HEK293 (cell line): ENCODE data around the gene GNAQ.

Experiments
- CTCF ChIA-PET: fragments of 350-600 bp; formaldehyde crosslinking; extraction: SDS; loops from one replicate; lab custom pipeline; 2021; ENCODE audit warnings: antibody characterized with exemption; lab: Yijun Ruan, JAX
- POLR2A ChIA-PET: fragments of 300-600 bp; formaldehyde crosslinking; extraction: SDS; loops from one replicate; lab custom pipeline; 2020; ENCODE audit warnings: antibody characterized with exemption, inconsistent platforms; lab: Yijun Ruan, JAX
- H3K27ac ChIP-seq: fragments of 200-500 bp; sonication (Bioruptor generic); 2 replicates; pipeline ENCODE4 v1.5.1; 2014; ENCODE audit warnings: low read depth, low read length, control low read depth, inconsistent platforms; ENCODE audit errors: extremely low read depth
- H3K36me3 ChIP-seq, 2 experiments: fragments of 200-500 bp in 1 of 2; sonication (Bioruptor generic) in 1 of 2; 1 replicate in 1 of 2; 2 replicates in 1 of 2; pipeline ENCODE4 v1.5.1; 2014 to 2017; ENCODE audit warnings: inconsistent platforms in 2 of 2, low read length in 2 of 2; ENCODE audit not compliant: control insufficient read depth in 2 of 2, insufficient read depth in 1 of 2
- H3K4me1 ChIP-seq: fragments of 200-500 bp; sonication (Bioruptor generic); 2 replicates; pipeline ENCODE4 v1.5.1; 2014; ENCODE audit warnings: mild to moderate bottlenecking, low read length, inconsistent platforms; ENCODE audit not compliant: control insufficient read depth, insufficient read depth
- H3K4me3 ChIP-seq: 2 replicates; pipeline ENCODE4 v1.5.1; 2011; ENCODE audit warnings: low read depth, mild to moderate bottlenecking, control low read depth, low read length, moderate library complexity
- H3K9me3 ChIP-seq: fragments of 200-500 bp; sonication (Bioruptor generic); 2 replicates; pipeline ENCODE4 v1.5.1; 2014; ENCODE audit warnings: low read depth, low read length, inconsistent platforms; ENCODE audit not compliant: control insufficient read depth, insufficient read depth
- ATF2 ChIP-seq: fragments of 450-650 bp; formaldehyde crosslinking; IDR thresholded peaks from 2 replicates; pipeline ENCODE4 v1.5.1; 2016; ENCODE audit warnings: missing biosample characterization, missing genetic modification characterization, low read depth
- CTCF ChIP-seq: fragments of 450-650 bp; formaldehyde crosslinking; IDR thresholded peaks from 2 replicates; pipeline ENCODE4 v1.5.1; 2016; ENCODE audit warnings: missing biosample characterization, missing genetic modification characterization
- HOXC10 ChIP-seq: sonication (generic); formaldehyde crosslinking; IDR thresholded peaks from 2 replicates; pipeline ENCODE4 v1.8.1; 2023; ENCODE audit warnings: mild to moderate bottlenecking, missing genetic modification reagents
- ZBTB49 ChIP-seq: fragments of 450-650 bp; formaldehyde crosslinking; IDR thresholded peaks from 2 replicates; pipeline ENCODE4 v1.5.1; 2016; ENCODE audit warnings: missing biosample characterization, missing genetic modification characterization, low read depth
- ZNF148 ChIP-seq: fragments of 450-650 bp; formaldehyde crosslinking; IDR thresholded peaks from 2 replicates; pipeline ENCODE4 v1.5.0; 2017; ENCODE audit warnings: missing biosample characterization, missing genetic modification characterization, borderline replicate concordance
- ZNF157 ChIP-seq: fragments of 450-650 bp; formaldehyde crosslinking; IDR thresholded peaks from 2 replicates; pipeline ENCODE4 v1.5.1; 2016; ENCODE audit warnings: missing biosample characterization, missing genetic modification characterization
- ZNF24 ChIP-seq: fragments of 450-650 bp; formaldehyde crosslinking; IDR thresholded peaks from 2 replicates; pipeline ENCODE4 v1.5.1; 2016; ENCODE audit warnings: missing biosample characterization, missing genetic modification characterization
- ZNF280C ChIP-seq: fragments of 450-650 bp; formaldehyde crosslinking; IDR thresholded peaks from 2 replicates; pipeline ENCODE4 v1.5.1; 2016; ENCODE audit warnings: missing biosample characterization, missing genetic modification characterization
- ZNF354C ChIP-seq: fragments of 450-650 bp; formaldehyde crosslinking; IDR thresholded peaks from 2 replicates; pipeline ENCODE4 v1.5.1; 2016; ENCODE audit warnings: missing biosample characterization, missing genetic modification characterization, low read depth, borderline replicate concordance
- ZNF366 ChIP-seq: fragments of 450-650 bp; formaldehyde crosslinking; conservative IDR thresholded peaks from 2 replicates; pipeline ENCODE4 v1.5.1; 2016; ENCODE audit warnings: missing biosample characterization, missing genetic modification characterization
- ZNF398 ChIP-seq: fragments of 450-650 bp; formaldehyde crosslinking; IDR thresholded peaks from 2 replicates; pipeline ENCODE4 v1.5.1; 2017; ENCODE audit warnings: missing biosample characterization, missing genetic modification characterization
- ZNF529 ChIP-seq: fragments of 450-650 bp; formaldehyde crosslinking; IDR thresholded peaks from 2 replicates; pipeline ENCODE4 v1.5.1; 2017; ENCODE audit warnings: missing genetic modification characterization, missing biosample characterization; ENCODE audit not compliant: insufficient replicate concordance
- ZNF549 ChIP-seq: fragments of 450-650 bp; IDR thresholded peaks from 2 replicates; pipeline ENCODE4 v1.5.1; 2018; ENCODE audit warnings: missing biosample characterization, missing genetic modification characterization, mild to moderate bottlenecking, inconsistent platforms, moderate library complexity
- ZNF580 ChIP-seq: fragments of 450-650 bp; formaldehyde crosslinking; IDR thresholded peaks from 2 replicates; pipeline ENCODE4 v1.5.1; 2016; ENCODE audit warnings: missing biosample characterization, missing genetic modification characterization
- ZNF585B ChIP-seq: fragments of 450-650 bp; formaldehyde crosslinking; IDR thresholded peaks from 2 replicates; pipeline ENCODE4 v1.5.1; 2016; ENCODE audit warnings: missing biosample characterization, missing genetic modification characterization
- ZNF626 ChIP-seq: fragments of 450-650 bp; sonication (Bioruptor Pico); formaldehyde crosslinking; IDR thresholded peaks from 2 replicates; pipeline ENCODE4 v1.5.1; 2018; ENCODE audit warnings: missing biosample characterization, missing genetic modification characterization, inconsistent platforms
- ZNF843 ChIP-seq: fragments of 450-650 bp; formaldehyde crosslinking; IDR thresholded peaks from 2 replicates; pipeline ENCODE4 v1.5.1; 2016; ENCODE audit warnings: missing biosample characterization, missing genetic modification characterization

The GNAQ gene

GRCh38 chr9:77679661-77680368 is 351.8 kb downstream of the GNAQ start:
- ChIA-PET POLR2A (no interaction called here), CTCF (no interaction called here)
- Histone ChIP-seq H3K27ac (no peak overlapping the region), H3K36me3 (no peaks in the 10 kb centered on the region), H3K9me3 (no peaks in the 10 kb centered on the region), H3K4me1 (no peaks in the 10 kb centered on the region), H3K4me3 (no peak overlapping the region)
- TF ChIP-seq ZNF398 (no peak), ZNF24 (no peak), HOXC10 (no peak), ZNF626 (tag by site-specific recombination) (no peak), ZNF157 (tag by site-specific recombination) (no peak), ZNF148 (tag by site-specific recombination) (no peak), ZNF529 (tag by site-specific recombination) (no peak), ZNF580 (no peak), ZNF843 (tag by site-specific recombination) (no peak)

GRCh38 chr9:77679088-77679487 is 352.5 kb downstream of the GNAQ start:
- no peak for TF ChIP-seq ZNF280C (tag by site-specific recombination)
- TF ChIP-seq ZNF354C (tag by site-specific recombination), result no peak
- TF ChIP-seq, all 188 proteins: peak for 0
- Histone ChIP-seq H3K4me1 (no peaks in the 10 kb centered on the region), H3K9me3 (no peaks in the 10 kb centered on the region), H3K27ac (no peak overlapping the region), H3K36me3 (no peaks in the 10 kb centered on the region), H3K4me3 (no peak overlapping the region)
- POLR2A ChIA-PET, result no interaction called here
- CTCF ChIA-PET, result no interaction called here

- no peaks in the 10 kb centered on the region for H3K4me1 ChIP-seq
- POLR2A ChIA-PET, result no interaction called here
- CTCF ChIA-PET, result no interaction called here
- TF ChIP-seq ZNF585B (tag by site-specific recombination), result no peak
- no peak for TF ChIP-seq ZBTB49 (tag by site-specific recombination)
- no peak for TF ChIP-seq ATF2
- no peak for TF ChIP-seq ZNF366 (tag by site-specific recombination)
- no peak for TF ChIP-seq ZNF549 (tag by site-specific recombination)
- TF ChIP-seq CTCF (tag by site-specific recombination), result no peak
Observed at GRCh38 chr9:77677957-77678535, 353.6 kb downstream of the GNAQ start.

More at GRCh38 chr9:77677957-77678535, 353.6 kb downstream of the GNAQ start:
- H3K9me3 ChIP-seq, result no peaks in the 10 kb centered on the region
- H3K36me3 ChIP-seq, result no peaks in the 10 kb centered on the region
- H3K27ac ChIP-seq, result no peak overlapping the region
- H3K4me3 ChIP-seq, result no peak overlapping the region
